ENCODE results near the gene URAD.

GRCh38 chr13:27982361-27982760 lies 6.1 kb downstream of the URAD start:
- no peak for TF ChIP-seq CTCF (conservative IDR thresholded peaks at IDR 0.05; ENCODE audit: low read depth, low read length)
- TF ChIP-seq EZH2 (IDR thresholded peaks at IDR 0.05; ENCODE audit: low read length, unreplicated experiment), result no peak
- no peak for TF ChIP-seq EZH2phosphoT487 (IDR thresholded peaks at IDR 0.05; ENCODE audit: borderline replicate concordance, low read length)

Data from PC-3 (cell line).